Activated CD4-positive, alpha-beta T cell treated with anti-CD3 and anti-CD28 coated beads for 48 hours (primary cell): Measurements from ENCODE around the gene PLD1.

Experiments used
- DNase-seq: peaks from one replicate; pipeline ENCODE4 v3.0.0-alpha.2; 2020

Gene PLD1

DNA sequence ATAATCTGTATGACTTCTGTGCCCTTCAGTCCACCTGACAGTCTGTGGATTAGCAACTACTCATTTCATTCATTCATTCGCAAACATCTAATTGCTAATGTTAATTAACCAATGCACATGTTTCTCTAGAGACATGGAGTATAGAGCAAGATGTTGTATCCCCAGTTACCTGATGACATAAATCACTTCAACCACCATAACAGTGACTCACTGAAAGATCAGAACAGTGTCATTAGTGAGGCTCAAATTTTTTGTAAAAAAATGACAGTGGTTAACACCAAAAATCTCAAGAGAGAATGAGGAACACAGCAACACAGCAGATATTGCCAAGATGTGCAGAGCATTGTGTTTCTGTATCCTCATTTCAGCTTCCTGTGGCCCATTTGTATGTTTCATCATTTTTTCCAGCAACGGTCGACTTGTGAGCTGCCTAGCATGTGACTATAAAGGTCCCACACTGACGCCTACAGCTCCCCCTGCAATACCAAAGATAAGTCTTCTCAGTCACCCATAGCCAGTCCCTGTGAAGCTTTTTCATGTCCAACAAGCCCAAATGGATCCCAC lies 3.7 kb upstream of the PLD1 start:
- peak; percentile 32 for DNase-seq

DNA sequence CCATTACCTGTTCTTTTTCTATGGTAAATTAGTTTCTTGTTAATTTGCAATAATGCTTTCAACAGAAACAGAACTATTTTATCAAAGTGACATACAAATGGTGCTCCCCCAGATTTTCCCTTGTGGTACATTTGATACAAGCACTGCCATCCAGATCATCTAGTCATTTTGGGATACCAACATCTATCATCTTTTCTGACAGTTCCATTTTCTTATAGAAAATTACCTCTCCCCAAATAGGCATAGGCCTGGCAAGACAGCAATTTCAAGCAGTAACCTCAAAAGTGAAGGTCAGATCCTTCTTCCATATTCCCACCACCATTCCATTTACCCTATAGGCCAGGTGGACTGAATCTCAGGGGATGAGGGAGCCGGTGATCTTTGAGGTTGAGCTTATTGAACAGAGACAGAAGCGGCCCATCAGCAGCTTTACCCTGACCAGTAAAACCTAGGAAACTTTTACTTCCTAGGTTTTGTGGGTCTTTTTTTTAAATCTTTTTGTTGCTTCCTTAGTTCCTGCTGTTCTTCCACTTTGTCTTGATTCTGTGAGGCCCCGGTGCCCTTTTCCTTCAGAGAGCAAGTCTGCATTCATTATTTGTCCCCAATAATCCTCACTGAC lies 3.1 kb upstream of the PLD1 start:
- DNase-seq = no peak

DNA sequence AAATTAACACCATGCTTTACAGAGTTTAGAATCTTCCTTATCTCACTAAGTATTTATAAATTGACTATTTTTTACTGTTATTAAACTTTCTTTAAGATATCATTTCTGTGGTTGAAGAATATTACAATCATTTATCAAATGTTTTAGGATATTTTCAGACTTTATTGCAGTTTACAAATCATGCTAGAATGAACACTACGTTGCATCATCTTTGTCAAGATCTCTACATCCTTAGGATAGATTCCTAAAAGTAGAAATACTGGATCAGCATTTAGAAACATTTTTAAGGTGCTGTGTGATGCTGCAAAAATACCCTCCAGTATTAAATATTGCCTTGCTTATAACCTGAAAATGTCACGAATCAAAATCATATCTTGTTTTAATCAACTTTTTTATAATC lies 2.5 kb upstream of the PLD1 start:
- no peak for DNase-seq

DNA sequence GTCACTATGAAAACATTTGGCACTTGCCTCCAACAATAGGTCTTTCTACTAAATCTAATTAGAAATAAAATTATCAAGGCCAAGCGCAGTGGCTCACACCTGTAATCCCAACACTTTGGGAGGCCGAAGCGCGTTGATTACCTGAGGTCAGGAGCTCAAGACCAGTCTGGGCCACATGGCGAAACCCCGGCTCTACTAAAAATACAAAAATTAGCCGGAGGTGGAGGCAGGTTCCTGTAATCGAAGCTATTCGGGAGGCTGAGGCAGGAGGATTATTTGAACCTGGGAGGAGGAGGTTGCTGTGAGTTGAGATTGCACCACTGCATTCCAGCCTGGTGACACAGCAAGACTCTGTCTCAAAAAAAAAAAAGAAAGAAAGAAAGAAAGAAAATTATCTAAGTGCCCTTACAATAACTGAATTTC lies 1.6 kb upstream of the PLD1 start:
- no peak for DNase-seq

DNA sequence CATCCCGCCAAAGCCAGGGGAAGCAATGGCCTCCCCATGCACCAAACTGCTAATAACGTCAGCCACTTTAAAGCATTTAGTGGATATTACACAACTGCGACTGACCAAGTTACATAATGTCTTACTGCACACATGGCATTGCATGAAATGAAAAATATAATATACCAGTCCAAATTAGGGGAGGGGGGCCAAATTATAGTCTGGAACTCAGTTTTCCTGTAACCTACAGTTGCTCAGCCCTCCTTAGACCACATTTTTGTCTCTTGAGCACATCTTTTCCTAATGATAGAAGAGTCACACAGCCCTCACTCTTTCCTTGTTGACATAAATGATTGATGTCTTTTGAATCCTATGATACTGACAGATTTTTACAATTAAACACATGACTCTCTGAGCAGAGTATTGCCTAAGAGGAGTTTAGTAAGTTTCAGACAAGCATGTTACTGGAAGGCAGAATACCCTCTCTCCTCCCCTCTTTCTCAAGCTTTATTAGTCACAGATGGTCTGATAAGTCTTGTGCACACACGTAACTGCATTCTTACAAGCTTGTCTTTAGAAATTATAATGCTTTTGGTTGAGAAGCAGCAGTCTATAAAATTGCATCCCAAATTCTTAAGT lies 1.1 kb upstream of the PLD1 start:
- no peak for DNase-seq

DNA sequence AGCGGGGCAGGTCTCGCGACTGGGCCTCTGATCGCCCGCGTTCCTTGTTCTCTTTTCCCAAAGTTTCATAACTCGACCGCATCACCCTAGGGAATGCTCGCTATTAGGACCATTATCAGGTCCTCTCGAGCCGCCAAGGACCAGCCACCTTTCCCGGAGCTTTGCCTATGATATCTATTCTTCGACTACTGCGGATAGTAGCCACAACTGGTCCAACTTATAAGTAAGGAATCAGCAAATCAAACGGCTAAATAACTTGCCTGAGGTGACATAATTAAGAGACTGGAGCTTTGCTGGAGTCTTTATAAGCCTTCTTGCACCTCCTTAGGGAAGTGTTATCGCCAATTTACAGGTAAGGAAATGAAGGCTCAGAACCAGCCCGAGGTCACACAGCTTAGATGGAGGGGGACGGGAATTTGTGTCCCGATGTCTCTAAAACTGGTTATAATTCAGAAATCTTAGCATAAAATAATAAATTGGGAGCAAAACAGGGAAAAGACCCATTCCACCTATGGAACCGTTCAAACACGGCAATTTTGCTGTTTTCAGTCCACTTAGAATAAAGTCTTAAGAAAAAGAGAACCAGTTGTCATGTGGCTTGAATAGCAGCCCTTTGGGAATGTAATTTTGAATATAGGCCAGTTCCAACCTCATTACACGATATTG lies 479 bp upstream of the PLD1 start:
- DNase-seq = no peak

DNA sequence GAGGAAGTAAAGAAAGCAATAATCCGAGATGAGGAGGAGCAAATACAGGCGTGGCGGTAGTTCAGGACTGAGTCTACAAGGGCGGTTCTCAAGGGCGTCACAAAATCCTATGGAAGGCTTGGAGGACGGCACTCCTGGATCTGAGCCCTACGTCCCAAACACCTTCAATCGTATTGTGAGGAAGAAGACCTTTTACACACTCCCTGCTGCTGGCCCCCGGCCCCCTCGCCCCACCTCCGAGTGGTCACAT lies 747 bp downstream of the PLD1 start:
- no peak for DNase-seq

DNA sequence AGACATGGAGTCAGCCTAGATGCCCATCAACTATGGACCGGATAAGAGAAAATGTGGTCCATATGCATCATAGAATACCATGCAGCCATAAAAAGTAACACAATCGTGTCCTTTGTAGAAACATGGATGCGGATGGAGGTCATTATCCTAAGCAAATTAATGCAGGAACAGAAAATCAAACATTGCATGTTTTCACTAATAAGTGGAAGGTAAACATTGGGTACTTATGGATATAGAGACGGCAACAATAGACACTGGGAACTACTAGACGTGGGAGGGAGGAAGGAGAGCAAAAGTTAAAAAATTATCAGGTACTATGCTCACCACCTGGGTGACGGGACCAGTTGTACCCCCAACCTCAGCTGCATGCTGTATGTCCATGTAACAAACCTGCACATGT lies 2.5 kb downstream of the PLD1 start:
- no peak for DNase-seq

DNA sequence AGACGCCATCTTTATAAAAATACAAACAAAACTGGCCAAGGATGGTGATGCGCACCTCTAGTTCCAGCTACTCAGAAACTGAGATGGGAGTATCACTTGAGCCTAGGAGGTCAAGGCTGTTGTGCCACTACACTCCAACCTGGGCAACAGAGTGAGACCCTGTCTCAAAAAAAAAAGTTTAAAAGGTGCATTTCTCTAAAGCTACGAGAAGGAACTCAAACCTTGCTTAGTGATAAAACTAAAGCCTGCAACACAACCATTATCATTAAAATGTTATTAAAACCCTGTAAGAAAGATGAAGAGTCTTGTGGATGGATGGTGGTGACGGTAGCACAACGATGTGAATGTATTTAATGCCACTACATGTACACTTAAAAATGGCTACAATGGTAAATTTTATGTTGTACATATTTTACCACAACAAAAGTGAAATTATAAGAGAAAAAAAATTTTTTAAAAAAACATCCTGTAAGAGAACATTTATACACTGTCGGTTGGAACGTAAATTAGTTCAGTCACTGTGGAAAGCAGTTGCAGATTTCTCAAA lies 3.1 kb downstream of the PLD1 start:
- DNase-seq = no peak

DNA sequence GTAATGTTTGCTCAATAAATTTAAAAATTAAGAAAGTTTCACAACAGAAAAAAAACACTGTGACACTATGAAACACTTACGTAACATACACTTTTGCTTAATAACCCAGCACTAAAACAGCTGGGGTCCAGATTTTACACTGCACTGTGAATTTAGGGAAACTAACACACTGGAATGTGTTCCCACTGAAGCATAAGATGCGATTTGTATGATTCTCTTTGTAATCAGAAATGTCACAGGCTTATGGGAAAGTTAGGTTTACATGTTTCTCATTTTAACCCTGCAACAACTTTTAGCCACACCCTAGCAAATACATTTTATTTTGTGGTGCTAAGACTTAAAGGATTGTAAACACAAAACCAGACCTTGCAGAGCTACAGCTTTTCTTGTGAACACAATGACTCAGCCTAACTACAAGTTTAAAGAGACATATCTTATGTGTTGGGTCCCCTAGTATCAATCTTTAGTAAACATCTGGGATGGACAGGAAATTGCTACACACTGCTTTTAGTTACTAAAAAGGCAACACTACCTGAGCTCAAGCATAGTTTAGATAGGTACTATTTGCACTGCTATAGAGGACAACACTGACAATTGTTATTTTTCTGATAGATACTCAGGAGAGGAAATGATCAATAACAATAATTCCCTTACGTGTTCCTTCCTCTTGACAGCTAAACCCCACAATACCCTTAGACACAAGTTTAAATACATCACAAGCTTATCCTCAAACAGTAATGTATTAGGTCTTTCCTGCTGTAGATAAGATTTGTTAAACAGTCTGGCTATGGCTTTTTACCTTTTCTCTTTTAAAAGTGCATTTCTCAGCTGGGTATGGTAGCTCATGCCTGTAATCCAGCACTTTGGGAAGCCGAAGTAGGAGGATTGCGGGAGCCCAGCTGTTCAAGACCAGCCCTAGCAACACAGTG lies 3.8 kb downstream of the PLD1 start:
- DNase-seq = no peak

DNA sequence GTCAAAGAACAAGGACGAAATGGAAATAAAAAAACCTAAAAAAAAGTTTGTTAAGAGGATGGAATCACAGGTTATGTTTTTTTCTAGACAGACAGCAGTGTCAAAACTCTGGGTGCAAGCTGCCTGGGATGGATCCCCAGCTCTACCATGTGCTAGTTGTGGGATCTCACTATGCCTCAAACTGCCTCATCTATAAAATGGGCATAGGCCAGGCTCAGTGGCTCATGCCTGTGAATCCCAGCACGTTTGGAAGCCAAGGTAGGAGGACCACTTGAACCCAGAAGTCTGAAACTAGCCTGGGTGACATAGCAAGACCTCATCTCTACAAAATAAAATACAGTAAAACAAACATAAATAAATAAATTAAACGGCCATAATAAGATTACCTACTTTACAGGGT lies 4.6 kb downstream of the PLD1 start:
- no peak for DNase-seq

DNA sequence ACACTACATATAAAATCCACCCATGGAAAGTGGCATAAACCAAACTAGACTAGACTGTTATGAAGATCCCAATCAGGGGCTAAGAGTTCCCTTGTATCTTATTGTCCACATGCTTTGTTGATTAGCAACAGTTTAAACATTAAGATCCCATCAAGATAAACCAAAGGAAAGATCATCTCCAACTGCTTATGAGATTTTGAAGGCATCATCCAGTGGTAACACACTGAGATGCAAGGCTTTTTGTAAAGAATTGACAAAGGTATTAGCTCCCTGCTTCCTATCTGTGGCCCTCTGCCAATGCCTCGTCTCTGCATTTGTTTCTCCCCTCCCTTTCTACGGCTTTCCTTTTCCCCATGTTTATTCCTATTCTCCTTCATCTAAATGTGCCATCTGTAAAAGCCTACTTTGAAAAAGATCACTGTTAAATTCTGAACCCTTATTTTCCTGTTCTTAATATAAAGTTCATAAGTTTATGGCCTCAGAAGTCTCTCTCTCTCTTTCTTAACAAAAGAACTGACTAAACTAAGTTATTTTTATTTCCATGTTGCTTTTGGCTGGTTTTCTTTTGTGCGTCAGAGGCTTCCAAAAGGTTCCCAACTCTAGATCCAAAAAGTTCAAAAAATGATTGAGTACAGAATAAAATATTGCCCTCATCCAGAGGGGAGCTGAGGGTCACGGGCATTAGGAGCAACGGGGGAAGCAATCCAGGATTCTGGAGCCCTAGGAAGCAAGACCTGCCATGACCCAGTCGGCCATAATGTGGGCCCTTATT lies 5.5 kb downstream of the PLD1 start:
- no peak for DNase-seq

DNA sequence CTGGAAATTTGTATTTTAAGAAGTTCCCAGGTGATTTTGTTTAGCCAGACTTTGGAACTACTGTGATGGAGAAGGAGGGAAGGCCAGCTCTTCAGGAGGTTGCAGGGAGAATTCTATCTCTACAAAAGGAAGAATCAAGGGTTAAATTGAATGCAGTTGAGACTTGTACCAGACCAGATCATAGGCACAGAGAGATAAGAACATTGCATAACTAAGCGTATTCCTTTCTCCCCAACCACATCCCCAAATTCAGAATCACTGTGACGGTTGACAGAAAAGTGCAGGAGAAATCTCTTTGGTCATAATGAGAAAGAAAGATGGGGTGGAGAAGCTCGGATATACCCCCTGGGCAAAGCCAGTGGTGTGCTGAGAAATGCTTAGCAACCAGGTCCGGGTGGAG lies 7.2 kb downstream of the PLD1 start:
- DNase-seq = no peak

DNA sequence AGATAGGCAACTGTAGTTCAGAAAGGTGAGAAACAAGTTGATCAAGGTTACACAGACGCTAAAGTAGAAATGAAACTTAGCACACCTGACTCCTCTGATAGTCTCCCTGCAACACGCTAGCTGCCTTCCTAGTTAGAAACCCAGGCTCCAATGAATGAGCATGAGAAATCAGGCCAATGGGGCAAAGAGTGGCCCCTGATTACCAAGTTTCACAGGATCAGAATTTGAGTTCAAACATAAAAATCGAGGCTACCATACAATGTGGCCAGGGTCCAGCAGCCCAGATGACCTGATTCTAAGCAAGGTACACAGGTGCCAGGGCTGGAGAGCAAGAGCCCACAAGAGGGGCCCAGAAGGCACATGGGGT lies 7.7 kb downstream of the PLD1 start:
- DNase-seq = no peak

DNA sequence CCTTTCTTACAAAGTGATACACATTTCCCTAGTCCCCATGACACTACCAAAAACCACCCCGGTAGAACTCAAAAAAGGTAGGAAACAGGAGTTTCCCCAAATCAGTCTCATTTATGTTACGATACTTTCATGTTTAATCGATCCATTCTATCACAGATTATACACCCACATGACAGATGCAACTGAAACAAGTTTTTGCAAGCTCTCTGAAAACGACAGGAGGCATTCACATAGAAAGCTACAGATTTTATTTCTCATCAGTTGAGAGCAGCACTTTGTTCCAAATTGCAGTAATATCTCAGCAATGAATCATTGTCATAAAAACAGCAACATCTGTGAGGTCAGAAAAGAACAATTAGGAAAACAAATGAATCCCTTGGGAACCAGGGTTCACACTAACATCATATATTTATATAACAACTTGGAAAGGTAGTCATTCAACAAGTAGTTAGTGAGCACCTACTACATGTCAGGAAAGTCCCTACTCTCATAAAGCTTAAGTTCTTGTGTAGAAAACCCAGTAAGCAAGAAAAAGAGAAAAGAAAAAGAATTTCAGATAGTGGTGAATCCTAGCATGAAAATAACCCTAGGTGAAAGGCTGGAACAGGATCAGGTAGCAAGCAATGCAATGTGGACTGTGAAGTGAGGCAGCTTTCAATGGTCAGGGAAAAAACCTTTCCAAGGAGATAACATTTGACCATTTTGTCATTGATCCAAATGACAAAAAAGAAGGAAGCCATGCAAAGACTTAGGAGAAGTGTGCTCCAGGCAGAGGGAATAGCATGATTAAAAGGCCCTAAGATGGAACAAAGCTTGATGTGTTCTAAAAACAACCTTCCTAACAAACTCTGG lies 8.3 kb downstream of the PLD1 start:
- DNase-seq = no peak

DNA sequence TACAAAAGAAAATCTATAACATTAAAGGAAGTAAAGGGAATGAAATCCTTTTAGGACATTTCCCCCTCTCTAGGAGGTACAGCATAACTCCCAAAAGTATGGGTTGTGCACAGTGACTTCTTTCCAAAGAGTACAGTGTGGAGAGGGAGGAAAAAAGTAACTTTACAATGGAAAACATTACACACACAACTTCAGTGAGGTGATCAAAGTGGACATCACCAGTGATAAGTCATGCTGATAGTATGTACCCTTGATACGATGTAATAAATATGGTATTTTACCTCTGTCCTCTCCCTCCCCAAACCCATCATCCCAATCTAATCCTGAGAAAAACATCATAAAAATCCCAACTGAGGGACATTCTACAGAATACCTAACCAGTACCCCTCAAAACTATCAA lies 10.8 kb downstream of the PLD1 start:
- no peak for DNase-seq

DNA sequence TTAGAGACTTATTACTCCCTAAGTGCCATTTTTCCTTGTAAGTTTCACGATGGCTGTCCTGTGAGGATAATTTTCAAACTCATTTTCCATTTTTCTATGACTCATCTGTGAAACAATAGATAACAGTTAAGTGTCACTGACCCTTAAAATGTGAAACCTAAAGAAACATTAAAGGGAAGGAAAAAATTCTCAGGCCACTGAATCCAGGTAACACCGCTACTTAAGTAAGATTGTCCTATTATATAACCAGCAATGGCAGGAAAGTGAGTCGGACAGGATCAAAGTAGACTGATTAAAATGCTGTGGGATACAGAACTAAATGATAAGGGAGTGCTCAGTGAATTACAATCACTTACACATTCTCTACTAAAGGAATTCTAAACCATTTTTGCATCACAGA lies 12.4 kb downstream of the PLD1 start:
- no peak for DNase-seq

DNA sequence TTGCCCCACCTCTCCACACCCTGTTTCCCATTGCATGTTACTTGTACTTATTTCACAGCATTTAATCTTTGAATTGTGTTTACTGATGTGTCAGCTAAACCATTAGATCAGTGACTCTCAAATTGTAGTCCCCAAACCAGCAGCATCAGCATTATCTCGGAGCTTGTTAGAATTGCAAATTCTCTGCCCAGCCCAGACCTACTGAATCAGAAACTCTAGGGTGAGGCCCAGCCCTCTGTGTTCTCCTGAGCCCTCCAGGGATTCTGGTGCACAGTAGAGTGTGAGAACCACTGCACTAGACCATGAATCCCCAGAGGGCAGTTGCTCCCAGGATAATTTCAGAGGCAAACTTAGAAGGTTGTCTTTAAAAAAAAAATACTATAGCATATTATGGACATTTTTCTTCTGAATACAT lies 13.0 kb downstream of the PLD1 start:
- no peak for DNase-seq

DNA sequence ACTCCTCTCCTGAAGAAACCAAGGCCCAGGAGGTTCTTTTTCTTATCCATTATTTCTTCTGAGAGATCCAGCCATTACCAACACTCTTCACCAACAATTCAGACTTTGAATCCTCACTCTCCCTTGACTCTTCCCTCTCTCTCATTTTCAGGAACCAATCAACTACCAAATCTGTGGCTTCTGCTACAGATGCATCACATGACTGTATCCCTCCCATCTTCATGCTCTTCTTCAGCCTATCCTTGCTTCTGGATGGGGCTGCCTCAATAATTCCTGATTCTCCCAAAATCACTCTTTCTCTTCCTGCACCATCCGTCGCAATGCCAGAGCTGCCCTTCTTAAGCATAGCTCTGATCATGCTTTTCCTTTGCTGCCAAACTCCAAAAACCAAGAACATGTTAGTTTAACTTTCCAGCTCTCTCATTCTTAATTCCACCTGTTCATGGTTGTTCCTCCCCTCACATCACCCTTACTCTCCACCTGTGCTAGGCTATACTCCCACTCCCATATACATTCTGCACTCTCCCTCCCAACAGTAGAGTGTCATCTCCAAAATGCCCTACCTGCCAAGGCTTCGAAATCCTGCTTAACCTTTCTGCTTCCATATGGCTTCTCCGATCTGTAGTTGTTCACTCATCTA lies 13.5 kb downstream of the PLD1 start:
- DNase-seq = no peak

DNA sequence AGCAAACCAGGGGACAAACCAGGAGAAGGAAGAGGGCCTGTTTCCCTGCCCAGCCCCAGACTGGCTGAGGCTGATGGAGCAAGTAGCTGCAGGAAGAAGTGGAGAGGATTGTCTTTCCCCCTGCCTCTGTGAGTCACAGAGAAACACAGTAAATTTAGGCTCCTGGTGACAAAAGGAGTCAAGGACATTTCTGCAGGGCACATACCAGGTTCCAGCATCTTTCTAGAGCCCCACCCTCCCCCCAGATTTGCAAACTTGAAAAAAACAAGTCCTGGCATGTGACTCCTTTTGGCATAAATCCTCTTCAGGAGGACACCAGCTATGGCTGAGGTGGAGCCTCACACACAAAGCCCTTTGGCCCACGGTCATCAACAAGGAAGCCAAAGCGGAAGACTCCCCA lies 17.8 kb downstream of the PLD1 start:
- no peak for DNase-seq

DNA sequence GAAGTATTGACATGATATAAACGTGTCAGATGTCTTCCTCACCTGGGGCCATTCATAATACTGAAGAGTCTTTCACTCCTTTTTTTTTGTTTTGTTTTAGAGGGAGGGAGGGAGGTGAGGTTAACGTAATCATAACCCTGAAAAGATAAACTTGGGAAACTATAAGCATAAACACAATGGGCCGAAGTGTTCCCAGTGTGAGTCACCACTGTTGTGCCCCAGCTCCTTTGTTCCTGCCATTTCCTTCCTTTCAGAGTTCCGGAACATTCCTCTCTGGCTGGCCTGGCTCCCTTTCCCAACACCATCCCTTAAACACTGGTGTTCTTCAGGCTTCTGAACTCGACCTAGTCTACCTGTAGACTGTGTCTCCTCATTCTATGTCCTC lies 18.6 kb downstream of the PLD1 start:
- no peak for DNase-seq
